ENCODE data around the gene ID3.
"Not testable (repeated sequence)": the region's sequence is repeated elsewhere in the genome, so short reads cannot be mapped to it uniquely, and the experiment has no call there.

ID3 gene

DNA sequence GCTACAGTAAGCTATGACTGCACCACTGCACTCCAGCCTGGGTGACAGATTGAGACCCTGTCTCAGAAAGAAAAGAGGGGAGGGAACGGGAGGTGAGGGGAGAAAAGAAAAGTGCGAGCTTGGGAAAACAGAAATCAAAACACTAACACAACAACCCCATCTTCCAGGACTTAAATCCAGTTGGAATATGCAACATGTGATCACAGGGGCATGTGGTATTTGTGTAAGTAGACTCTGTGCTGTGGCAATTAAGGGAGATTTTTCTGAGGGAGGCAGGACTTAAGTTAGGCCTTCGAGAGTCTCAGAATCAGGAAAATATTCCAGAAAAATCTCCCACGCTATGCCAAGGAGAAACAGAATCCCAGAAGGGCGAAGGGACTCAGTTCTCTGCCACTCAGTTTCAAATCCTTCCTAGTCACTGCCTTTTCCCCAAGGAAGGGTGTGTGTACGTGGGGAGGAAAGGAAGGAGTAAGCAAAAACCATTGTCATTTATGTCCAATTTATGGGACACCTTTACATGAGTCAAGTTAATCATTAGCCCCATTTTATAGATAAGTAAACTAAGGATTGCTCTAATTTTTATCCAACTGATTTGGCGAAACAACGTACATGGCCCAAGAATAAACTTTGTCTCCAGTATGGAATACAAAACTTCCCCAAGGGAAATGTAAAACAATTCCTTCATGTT, 12.3 kb downstream of the ID3 start:
- DNase-seq: no peak

DNA sequence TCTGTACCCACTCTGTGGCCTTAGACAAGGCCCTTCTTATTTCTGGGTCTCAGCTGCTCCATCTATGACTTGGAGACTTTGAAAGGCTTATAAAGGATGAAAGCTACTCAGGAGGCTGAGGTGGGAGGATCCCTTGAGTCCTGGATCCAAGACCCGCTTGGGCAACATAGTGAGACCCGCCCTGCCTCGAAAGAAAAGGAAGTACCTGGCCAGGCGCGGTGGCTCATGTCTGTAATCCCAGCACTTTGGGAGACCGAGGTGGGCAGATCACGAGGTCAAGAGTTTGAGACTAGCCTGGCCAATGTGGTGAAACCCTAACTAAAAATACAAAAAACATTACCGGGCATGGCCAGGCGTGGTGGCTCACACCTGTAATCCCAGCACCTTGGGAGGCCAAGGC, 13.4 kb downstream of the ID3 start:
- no peak for DNase-seq

DNA sequence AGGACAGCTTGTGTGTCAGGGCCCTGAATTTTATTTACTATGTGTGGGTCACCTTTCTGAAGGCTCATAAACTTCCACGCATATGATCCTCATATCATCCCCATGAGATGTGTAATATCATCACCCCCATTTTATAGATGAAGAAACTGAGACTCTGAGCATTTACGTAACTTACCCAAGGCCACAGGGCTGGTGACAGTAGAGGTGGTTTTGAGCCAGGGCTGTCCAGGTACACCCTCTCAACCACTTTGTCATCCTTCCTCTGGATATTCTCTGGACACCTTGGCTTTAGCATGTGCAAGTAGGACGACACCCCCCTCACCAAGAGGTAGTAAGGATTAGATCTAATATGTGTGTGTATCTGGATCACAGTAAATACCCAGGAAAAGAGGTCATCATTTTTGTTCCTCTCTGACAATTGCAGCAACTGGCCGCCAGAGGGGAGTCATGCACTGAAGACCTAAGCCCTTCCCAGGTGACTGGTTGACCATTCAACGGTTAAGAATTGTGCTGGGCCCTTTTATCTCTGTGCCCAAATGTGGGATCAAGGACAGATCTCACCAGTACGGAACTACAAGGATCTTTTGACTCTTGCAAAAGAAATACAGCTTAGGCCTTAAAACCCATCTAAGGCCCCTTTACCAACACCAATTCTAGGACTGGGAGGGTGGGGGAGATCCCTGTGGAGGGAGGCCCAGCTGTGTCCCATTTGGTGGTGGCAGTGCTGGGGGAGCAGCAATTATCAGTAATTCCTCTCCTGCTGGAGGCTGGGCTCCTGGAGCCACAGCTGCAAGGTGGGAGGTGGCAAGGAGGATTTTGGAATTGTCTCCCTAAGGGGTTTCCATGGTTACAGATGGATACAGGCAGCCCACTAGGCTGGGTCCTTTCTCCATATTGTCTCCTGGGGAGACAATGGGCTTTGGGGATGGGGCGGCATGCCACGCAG, 14.6 kb downstream of the ID3 start:
- peak; percentile 33 for DNase-seq

DNA sequence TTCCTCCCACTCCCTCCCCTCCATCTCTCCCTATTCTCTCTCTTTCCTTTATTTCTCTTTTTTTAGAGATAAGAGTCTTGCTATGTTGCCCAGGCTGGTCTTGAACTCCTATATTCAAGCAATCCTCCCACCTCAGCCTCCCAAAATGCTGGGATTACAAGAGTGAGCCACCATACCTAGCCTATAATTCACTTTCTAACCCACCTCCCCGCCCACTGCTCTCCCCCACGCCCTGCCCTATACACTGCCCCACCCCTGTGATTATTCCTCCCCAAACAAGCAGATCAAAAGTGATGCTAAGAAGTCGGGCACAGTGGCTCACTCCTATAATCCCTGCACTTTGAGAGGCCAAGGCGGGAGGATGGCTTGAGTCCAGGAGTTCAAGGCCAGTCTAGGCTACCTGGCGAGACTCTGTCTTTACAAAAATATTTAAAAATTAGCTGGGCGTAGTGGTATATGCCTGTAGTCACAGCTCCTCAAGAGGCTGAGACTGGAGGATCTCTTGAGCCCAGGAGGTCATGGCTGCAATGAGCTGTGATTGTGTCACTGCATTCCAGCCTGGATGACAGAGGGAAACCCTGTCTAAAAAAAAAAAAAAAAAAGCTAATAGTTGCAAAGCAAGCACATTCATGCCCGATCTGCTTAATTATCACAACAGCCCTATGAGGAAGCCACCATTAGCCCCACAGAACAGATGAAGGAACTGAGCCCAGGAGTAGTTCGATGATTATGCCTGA, 15.4 kb downstream of the ID3 start:
- DNase-seq: no peak

DNA sequence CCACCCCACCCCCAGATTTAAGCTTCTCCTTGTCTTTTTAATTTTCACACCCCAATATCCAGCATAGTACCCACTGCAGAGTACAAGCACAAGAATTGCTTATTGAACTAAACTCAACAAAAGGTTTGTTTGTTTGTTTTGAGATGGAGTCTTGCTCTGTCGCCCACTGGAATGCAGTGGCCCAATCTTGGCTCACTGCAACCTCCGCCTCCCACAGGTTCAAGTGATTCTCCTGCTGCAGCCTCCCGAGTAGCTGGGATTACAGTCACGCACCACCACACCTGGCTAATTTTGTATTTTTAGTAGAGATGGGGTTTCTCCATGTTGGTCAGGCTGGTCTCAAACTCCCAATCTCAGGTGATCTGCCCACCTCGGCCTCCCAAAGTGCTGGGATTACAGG, 16.4 kb downstream of the ID3 start:
- not testable (repeated sequence) for DNase-seq

DNA sequence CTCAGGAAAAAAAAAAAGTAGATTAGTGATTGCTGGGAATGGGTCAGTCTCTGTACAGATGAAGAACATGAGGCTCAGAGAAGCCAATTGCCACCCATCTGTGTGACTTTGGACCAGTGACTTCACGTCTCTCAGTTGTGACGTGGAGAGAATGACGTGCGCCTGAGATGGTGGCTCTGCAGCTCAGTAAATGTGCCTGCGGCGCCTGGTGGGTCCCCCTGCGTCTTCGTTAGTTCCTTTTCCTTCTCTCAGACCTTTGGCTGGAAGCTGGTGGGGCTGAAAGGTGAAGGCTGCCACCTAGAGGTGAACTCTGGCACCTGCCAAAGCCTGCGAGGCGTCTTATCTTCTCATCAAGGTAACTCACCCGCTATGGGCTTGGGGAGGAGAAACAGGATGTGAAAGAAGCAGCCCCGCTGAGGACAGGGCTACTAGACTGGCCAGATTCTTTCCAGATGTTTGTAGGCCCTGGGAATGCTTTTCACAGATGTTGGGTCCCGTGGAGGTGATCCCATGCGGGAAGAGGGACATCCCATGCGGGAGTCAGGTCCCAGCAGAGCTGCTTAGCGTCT, 19.5 kb downstream of the ID3 start:
- DNase-seq: peak; percentile 55

DNA sequence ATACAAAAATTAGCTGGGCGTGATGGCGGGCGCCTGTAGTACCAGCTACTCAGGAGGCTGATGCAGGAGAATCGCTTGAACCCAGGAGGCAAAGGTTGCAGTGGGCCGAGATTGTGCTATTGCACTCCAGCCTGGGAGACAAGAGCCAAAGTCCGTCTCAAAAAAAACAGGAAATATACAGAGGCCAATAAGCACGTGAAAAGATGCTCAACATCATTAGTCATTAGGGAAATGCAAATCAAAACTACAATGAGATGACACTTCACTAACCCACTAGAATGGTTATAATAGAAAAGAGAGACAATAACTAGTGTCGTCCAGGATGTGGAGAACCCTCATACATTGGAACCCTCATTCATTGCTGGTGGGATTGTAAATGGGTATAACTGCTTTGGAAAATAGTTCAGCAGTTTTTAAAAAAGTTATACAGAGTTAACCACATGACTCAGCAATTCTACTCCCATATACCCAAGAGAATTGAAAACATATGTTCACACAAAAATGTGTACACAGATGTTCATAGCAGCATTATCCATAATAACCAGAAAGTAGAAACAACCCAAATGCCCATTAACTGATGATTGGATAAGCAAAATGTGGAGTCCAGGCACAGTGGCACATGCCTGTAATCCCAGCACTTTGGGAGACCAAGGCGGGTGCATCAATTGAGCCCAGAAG, 21.9 kb downstream of the ID3 start:
- no peak for DNase-seq

DNA sequence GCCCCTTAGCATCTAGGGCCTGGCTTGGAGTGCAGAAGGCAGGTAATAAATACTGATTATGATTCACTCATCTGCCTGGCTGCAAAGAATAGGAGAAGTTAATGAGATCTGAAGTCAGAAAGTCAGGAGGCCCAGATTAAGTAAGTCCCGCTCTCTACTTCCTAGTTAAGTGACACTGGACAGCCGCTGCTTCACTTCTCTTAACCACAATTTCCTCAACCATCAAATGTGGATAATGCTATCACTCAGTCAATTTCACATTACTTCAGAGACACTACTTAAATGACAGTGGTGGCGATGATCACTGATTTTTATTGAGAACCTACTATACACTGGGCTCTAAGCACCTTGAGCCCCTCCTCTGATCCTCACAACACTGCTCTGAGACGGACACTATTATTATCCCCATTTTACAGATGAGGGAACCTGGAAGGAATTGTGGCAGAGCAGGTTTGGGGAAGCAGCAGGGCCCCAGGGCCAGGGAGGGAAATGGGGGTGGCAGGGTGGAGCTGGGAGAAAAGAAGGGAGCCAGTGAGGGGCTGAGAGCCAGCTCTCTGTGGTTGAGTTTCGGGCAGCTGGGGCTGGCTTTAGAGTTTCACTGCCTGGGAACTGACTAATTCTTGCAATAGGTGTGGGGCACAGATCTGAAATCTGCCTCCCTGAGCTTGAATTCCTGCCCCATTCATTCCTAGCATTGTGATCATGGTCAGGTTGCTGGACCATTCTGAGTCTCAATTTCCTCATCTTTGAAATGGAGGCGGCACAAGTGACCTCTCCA, 25.9 kb downstream of the ID3 start:
- no peak for DNase-seq

DNA sequence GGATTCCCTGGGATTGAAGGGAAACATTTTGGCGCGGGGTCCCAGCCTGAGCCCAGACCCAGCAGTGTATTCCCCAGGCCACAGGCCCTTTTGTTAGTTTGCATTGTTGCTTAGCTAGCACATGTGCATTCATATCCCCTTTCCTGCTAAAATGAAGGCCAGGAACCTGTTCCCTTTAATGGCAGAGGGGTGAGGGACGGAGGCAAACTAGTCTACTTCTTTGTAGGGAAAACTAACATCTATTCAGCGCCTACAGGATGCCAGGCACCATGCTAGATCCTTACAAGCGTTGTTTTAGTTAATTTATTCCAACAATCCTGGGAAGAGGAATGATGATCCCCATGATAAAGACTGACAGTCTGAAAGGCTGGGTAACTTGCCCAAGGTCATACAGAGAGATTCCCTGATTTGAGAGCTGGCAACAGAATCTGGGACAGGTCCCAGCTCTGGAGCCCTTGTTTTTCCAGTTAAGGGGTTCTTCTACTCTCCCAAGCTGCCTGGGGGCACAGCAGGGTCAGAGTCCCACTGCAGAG, 27.7 kb downstream of the ID3 start:
- no peak for DNase-seq

DNA sequence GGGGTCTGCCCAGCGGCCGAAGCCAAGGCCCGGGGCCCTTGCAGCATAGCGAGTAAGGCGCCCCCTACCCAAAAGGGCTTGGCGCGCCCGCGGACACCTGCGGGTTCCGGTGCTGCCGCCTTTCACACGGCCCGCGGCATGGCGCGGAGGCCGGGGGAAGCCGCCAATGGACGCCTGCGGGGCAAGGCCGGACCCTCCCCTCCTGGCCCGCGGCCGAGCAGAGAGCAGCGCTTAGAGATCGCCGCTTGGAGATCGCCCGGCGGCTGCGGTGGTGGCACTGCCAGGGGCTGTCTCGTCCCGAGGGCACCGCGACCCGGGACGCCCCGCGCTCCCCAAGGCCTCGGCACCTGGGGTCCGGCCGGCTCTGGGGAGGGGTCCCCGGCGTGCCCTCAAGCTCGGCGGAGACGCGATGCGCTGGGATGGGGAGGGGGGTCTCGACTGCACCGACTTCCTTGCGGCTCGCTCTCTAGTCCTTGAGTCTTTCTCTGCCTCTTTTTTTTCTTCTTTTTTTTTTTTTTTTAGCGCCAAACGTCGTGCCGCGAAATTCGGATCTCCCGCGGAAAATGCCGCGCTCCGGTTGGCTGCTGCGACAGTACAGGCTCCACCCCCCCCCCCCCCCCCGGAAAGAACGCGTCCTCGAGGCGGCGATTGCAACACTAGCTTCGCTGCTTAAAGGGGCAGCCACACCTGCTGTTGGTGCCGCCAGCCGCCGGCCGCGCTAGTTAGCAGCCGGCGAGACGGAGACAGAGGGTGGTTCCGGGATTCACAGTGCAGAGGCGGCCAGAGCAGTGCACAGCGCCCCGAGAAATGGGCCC, 28.3 kb downstream of the ID3 start, which contains the start of gene E2F2:
Gene E2F2 (minus strand): TSS at position 487 of the 815 bp plus-strand sequence. CDS start 440 bp downstream, at position 47.
- peak; percentile 71 for DNase-seq

DNA sequence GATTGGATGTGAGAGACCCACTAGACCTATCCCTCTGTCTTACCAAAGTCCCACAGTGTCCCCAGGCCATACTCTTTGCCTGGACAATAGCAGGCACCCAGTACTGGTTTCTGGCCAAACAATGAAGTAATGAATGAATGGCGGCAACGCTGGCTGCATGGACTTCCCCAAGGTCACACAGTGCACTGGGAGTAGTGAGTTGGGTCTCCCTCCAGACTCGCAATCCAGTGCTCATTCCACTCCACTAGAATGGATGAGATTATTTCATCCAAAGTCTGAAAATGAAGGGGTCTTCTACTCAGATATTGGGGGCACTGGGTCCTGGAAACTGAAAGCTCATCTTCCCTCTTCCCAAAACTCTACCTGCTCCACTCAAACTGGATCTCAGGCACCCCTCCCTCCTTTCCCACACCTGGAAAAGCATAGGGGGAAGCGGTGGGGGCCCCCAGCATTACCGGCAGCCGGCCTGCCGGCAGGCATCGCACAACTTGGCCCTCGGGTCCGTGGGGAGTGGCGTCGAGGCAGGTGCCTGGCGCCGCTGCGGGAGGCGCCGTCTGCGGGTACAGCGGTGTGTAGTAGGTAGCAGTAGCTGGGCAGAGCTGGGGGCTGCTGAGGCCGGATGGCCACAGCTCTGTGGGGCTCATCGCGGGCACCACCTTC, 29.1 kb downstream of the ID3 start:
- DNase-seq: no peak

DNA sequence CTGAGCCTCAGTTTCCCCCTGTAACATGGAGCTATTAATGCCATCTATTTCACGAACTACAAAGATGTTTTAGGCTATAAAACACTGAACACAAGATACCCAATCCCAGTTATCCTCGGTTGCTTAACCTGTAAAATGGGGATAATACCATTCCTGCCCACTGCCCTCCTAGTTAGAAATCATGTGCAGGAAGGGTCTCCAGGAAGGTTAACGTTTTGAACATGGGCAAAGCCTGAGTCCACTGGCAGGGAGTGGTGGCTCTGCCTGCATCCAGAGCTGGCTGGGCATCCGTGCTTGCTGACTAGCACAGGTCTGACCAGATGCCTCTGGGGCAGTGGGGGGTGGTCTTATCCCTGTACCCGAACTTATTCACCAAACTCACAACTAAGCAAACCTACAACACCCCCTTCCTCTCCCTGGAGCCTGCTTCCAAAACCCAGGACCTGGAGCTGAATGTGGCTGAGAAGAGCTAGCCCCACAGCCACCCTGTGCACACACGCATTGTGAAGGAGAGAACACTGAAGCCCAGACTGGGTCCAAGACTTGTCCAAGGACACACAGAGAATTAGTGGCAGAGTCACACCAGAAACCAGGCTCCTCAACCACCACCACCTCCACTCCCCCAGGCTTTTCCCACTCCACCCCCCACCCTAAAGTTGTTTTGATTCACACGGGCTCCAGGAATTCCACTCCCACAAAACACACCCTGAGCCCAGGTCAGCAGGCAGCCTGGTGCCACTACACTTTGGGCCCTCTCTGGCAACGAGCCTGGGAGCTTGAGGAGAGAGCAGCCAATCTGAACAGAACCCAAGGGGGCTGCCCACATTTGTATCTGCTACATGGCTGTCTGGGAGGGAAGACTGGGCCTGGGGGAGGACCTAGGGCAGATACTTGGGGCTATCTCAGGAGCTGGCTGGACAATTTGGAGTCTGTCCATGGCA, 29.9 kb downstream of the ID3 start:
- DNase-seq: no peak

DNA sequence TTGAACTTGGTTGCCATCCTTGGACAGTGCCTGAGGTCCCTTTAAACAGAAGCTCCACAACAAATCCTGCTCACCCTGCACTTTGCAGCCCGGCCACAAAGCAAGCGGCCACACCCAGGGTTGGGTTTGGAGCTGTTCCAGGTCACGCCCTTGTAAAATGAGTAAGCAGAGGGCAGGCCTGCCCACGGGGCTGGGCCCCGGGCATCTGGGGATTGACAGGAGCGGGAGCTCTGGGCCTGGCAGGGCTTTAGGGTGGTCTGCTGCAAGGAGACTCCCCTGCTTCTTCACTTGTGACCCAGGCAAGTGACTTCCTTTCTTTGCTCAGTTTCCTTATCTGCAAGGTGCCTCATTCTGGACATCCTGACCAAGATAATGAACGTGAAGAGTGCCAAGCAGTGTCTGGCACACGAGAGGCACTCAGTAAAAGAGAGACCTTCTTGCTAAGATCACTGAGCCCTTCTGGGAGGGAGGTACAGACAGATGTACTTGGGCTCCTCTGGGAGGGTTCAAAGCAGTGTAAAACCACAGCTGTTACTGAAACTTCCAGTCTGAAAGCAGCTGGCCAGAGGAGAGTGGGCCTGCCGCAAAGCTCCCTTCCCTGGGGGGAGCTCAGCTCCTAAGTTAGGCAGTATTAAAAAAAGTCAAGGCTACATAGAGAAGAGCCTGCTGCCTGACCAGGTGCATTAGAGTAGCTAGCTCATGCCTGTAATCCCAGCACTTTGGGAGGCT, 30.9 kb downstream of the ID3 start:
- peak; percentile 21 for DNase-seq

DNA sequence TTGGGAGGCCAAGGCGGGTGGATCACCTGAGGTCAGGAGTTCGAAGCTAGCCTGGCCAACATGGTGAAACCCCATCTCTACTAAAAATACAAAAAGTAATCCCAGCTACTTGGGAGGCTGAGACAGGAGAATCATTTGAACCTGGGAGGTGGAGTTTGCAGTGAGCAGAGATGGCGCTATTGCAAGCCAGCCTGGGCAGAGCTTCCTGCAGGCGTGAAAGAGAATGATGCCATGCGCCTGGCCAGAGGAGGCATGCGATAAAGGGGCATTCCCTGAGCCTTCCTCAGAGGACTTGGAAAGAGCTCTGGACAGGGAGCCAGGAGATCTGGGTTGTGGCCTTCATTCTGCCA, 31.4 kb downstream of the ID3 start:
- DNase-seq: no peak

DNA sequence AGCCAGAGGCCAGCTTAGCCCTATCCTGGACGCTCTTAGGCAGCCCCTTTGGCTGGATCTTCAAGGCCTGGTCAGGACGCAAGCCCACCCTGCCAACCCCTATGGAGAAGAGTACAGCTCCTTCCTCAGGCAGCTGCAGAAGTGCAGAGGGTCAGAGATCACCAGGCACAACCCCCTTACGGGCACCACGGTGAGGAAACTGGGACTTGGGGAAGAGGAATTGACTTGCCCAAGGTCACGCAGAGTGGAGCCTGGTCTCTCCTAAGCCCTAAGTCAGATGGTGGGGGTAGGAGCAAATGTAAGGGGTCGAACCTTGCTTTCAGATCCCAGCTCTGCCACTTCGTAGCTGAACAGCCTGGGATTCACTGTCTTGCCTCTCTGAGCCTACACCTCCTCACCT, 31.9 kb downstream of the ID3 start:
- no peak for DNase-seq

DNA sequence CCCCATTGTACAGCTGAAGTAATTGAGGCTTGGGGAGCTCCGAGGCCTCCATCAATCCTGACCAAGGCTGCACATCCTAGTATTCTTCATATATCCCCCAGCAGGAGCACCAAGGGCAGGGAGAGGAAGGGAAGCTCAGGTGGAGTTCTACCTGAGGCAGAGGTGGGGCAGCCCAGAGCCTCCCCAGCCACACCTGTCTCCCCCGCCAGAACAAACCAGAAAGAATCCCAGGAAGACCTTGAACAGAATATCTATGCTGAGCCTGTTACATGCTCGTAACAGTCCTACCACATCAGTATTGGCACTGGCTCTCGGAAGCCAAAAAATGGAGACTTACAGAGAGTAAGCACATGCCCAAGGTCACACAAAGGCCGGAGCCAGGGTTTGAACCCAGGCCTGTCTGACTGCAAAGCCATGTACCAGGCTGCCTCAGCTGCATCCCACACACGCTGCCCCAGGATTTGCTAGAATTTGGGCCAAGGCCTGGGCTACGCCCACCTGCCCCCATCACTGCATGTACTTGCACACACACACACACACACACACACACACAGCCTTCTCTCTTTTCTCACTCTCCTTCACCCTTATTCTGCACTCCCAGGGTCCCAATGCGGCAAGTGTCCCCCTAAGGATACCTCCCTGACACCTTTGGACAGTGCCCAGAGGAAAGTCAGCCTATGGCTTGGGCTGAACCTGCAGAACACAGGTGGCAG, 32.8 kb downstream of the ID3 start:
- no peak for DNase-seq

DNA sequence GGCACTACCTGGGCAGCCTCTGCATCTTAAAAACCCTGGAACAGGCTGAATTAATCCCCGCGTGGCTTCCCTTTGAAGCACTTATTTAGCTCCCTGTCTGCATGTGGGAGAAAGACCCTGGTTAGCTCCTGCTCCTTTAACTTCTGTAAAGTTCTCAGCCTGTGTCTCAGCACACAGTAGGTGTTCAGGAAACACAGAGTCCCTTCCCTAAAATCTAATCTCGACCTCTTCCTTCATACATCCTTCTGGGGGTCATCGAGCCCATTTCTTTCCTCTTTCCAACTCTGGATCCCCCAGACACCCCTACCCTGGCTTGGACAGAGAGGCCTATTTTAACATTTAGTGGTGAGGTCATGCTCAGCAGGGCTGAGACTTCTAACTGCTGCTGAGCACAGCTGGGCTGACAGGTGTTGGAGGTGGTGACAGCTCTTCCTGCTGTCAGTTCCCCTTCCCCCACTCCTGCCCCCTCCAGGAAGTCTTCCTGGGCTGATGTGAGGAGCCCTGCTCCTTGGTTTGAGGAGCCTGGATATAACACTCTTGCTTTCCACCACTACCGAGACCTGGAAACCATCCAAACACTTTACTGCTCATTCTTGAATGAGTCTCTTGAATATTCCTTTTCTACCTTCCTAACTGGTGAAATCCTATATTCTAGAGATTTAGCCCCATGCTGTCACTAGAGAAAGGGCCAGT, 33.6 kb downstream of the ID3 start:
- no peak for DNase-seq
